ENCODE measurements around the gene PAK6. TPM values are rescaled to one million over a fixed set of nuclear protein-coding genes. Genes with fewer than 3 reads are reported as not detected.

The PAK6 gene
- total RNA-seq, 2 donors from 2014 or later: 7.7 to 9.1 TPM

DNA sequence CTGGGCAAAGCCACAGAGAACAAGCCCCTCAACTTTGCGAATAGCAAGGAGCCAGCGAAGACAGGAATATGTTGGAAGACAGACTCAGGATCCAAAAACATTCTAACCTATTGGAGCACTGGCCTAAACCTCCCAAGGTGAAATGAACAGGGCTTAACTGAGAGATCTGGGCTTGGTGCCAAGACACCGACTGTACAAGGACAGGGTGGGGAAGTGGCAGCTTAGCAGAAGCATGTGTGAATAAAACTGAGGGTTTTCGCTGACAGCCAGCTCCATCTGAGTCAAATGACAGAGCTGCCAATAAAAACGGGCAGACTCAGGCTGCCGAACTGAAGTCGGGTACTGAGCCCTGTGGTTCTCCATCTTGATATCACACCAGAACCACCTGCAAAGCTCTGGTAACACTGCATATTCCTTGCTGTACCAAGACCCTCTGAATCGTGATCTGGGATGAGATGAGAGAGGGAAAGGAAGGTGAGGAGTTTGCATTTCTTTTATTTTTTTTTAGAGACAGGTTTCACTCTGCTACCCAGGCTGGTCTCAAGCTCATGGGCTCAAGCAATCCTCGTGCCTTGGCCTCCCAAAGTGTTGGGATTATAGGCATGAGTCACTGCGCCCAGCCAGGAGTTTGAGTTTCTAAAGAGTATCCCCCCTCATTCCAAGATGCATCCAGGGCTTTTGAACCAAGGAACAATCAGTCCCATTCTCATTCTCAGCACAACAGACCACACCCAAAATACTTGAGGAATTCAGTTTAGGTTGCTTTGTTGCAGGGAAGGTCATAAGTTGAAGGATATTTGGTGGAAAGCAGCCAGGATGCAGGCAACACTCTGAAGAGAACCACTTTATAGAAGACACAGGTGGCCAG, 74.9 kb downstream of the PAK6 start:
- H3K4me3 Mint-ChIP-seq: no peak overlapping the region
- no peaks in the 10 kb centered on the region for H3K9me3 Mint-ChIP-seq
- H3K36me3 Mint-ChIP-seq (ENCODE audit: low read depth): no peaks in the 10 kb centered on the region
- TF ChIP-seq, protein P1, sequence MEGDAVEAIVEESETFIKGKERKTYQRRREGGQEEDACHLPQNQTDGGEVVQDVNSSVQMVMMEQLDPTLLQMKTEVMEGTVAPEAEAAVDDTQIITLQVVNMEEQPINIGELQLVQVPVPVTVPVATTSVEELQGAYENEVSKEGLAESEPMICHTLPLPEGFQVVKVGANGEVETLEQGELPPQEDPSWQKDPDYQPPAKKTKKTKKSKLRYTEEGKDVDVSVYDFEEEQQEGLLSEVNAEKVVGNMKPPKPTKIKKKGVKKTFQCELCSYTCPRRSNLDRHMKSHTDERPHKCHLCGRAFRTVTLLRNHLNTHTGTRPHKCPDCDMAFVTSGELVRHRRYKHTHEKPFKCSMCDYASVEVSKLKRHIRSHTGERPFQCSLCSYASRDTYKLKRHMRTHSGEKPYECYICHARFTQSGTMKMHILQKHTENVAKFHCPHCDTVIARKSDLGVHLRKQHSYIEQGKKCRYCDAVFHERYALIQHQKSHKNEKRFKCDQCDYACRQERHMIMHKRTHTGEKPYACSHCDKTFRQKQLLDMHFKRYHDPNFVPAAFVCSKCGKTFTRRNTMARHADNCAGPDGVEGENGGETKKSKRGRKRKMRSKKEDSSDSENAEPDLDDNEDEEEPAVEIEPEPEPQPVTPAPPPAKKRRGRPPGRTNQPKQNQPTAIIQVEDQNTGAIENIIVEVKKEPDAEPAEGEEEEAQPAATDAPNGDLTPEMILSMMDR (conservative IDR thresholded peaks at IDR 0.05): no peak
- no peaks in the 10 kb centered on the region for H3K9me3 ChIP-seq (ENCODE audit: control insufficient read depth, low read length)
- peaks cover 65% of the 10 kb centered on the region for H3K27me3 ChIP-seq (ENCODE audit: control insufficient read depth, insufficient read depth, low read length, poor library complexity, severe bottlenecking)
- no peak overlapping the region for H3K9ac ChIP-seq (ENCODE audit: extremely low read depth, low read length, poor library complexity, severe bottlenecking)
- H3K27ac Mint-ChIP-seq: no peak overlapping the region
- H3K27ac ChIP-seq (ENCODE audit: low read depth, low read length): no peak overlapping the region
- H3K36me3 ChIP-seq (ENCODE audit: control insufficient read depth, insufficient read depth, low read length): no peaks in the 10 kb centered on the region
- H3K4me1 ChIP-seq (ENCODE audit: control insufficient read depth, insufficient read depth, low read length): peaks cover 5% of the 10 kb centered on the region
- peaks cover 4% of the 10 kb centered on the region for H3K4me1 Mint-ChIP-seq
- H3K4me3 ChIP-seq (ENCODE audit: low read length): no peak overlapping the region
- whole genome bisulfite sequencing, 2 experiments (ENCODE audit: insufficient coverage in 1 of 2, insufficient read length in 1 of 2): 84 to 89% methylated on average over 7 to 10 of the region's 10 CpGs
- peaks cover 71% of the 10 kb centered on the region for H3K27me3 Mint-ChIP-seq (ENCODE audit: insufficient read depth)
- DNase-seq: no peak

- DNase-seq: no peak
- Mint-ChIP-seq H3K27me3 (ENCODE audit: insufficient read depth) (peaks cover 76% of the 10 kb centered on the region), H3K9me3 (no peaks in the 10 kb centered on the region), H3K4me3 (no peak overlapping the region), H3K36me3 (ENCODE audit: low read depth) (no peaks in the 10 kb centered on the region), H3K27ac (no peak overlapping the region), H3K4me1 (no peaks in the 10 kb centered on the region)
- Histone ChIP-seq H3K27me3 (ENCODE audit: control insufficient read depth, insufficient read depth, low read length, poor library complexity, severe bottlenecking) (peaks cover 70% of the 10 kb centered on the region), H3K4me3 (ENCODE audit: low read length) (no peak overlapping the region), H3K36me3 (ENCODE audit: control insufficient read depth, insufficient read depth, low read length) (no peaks in the 10 kb centered on the region), H3K9ac (ENCODE audit: extremely low read depth, low read length, poor library complexity, severe bottlenecking) (no peak overlapping the region), H3K4me1 (ENCODE audit: control insufficient read depth, insufficient read depth, low read length) (no peaks in the 10 kb centered on the region), H3K9me3 (ENCODE audit: control insufficient read depth, low read length) (no peaks in the 10 kb centered on the region), H3K27ac (ENCODE audit: low read depth, low read length) (no peak overlapping the region)
- WGBS, 2 experiments (ENCODE audit: insufficient coverage in 1 of 2, insufficient read length in 1 of 2): 77 to 91% methylated on average over 3 to 4 of the region's 4 CpGs
- TF ChIP-seq, protein P1 (conservative IDR thresholded peaks at IDR 0.05): no peak
Observed at GRCh38 chr15:40314723-40315276, 75.9 kb downstream of the PAK6 start.

DNA sequence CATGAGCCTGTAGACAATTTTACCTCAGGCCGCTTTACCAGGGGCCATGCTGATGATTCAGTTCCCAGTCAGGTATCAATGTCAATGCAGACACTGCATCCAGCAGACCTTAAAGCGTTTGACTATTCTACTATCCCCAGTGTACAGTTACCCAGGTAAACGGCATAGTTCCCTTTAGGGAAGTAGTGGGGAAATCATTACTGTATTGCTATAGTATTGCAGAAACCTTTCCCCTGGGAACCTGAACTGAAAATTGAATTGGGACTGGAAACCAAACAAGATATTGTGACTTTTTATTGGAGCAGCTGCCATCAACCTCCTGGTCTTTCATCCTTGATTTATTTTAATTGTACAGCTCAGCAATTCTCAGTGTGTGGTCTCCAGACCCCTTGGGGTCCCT, 78.1 kb downstream of the PAK6 start:
- Mint-ChIP-seq H3K27me3 (ENCODE audit: insufficient read depth) (peaks cover 75% of the 10 kb centered on the region), H3K4me3 (no peak overlapping the region), H3K36me3 (ENCODE audit: low read depth) (no peaks in the 10 kb centered on the region), H3K27ac (no peak overlapping the region), H3K4me1 (peaks cover 2% of the 10 kb centered on the region), H3K9me3 (no peaks in the 10 kb centered on the region)
- Histone ChIP-seq H3K9ac (ENCODE audit: extremely low read depth, low read length, poor library complexity, severe bottlenecking) (no peak overlapping the region), H3K4me3 (ENCODE audit: low read length) (no peak overlapping the region), H3K27ac (ENCODE audit: low read depth, low read length) (no peak overlapping the region), H3K36me3 (ENCODE audit: control insufficient read depth, insufficient read depth, low read length) (no peaks in the 10 kb centered on the region), H3K4me1 (ENCODE audit: control insufficient read depth, insufficient read depth, low read length) (no peaks in the 10 kb centered on the region), H3K27me3 (ENCODE audit: control insufficient read depth, insufficient read depth, low read length, poor library complexity, severe bottlenecking) (peaks cover 60% of the 10 kb centered on the region), H3K9me3 (ENCODE audit: control insufficient read depth, low read length) (no peaks in the 10 kb centered on the region)
- TF ChIP-seq, protein P1 (conservative IDR thresholded peaks at IDR 0.05): no peak
- no peak for DNase-seq
- WGBS, 2 experiments (ENCODE audit: insufficient coverage in 1 of 2, insufficient read length in 1 of 2): 85 to 87% methylated on average over 3 of the region's 3 CpGs
